HG02623 (cell line): Measurements from ENCODE around the gene ASPDH.

ENCODE experiments used
- ATAC-seq: cut with Tn5 transposase; IDR thresholded peaks from one replicate; pipeline ENCODE4 v1.9.1; 2021; ENCODE audit warnings: moderate library complexity; ENCODE audit not compliant: unreplicated experiment

The ASPDH gene

DNA sequence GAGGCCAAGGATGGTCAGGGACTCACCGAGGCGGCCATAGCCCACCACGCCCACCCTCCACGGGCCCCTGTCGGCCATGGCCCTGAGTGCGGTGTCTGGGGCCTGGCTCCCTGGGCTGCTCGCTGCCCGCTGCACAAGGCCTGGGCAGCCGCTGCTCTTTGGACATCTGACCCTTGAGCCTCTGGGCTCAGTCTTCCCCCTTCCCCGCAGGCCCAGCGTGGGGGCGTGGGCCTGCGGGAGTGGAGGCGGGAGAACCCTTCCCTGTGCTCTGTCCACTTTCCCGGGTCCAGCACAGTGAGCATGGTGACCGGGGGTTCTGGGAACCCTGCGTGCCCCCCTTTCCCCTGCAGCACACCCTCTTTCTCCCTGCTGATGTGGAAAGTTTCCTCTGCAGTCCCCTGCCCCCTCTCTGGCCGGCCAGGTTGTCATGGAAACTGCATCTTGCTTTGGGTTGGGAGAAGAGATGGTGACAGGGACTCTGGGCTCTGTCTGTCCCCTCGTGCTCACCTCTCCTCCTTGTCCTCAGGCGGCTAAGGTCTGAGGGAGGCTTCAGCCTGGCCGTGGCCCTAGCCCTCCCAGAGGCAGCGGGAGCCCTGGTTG is at the start of gene ASPDH:
Gene ASPDH (minus strand): TSS at position 168 of the 600 bp plus-strand sequence. CDS start 90 bp downstream, at position 78.
- no peak for ATAC-seq

DNA sequence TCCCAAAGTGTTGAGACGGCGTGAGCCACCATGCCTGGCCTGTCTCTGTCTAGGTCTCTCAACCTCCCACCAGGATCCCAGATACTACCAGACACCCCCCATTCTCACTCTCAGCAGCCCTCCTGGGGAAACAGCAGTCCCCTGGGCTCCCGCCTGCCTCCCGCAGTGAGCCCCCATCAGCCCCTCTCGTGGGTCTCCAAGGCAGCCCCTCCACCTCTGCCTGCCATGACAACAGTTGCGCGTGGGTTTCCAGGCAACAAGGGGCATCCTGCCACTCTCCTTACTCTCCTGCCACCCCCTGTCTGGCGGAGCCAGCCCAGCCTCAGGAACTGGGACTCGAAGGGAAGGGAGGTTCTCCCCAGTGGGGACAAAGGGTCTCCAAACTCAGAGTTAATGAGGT is 49.3 kb upstream of the ASPDH start:
- no peak for ATAC-seq

DNA sequence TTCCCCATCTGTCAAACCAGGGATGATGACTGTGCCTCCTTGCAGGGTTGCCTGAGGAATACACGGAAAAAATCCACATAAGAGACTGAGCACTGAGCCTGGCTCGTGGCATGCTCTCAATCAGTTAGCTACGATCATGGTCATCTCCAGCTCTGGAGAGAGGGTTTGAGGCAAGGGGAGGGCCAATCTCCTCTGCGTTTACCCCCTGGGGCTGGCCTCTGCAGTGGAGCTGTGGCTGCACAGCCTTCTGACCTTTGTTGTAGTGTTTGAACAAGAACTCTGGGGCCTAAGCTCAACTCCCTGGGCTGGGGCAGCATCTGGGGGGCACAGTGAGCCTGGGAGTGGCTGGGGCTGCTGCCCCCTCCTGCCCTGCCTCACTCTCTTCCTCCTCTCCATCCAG is 48.6 kb upstream of the ASPDH start:
- no peak for ATAC-seq

DNA sequence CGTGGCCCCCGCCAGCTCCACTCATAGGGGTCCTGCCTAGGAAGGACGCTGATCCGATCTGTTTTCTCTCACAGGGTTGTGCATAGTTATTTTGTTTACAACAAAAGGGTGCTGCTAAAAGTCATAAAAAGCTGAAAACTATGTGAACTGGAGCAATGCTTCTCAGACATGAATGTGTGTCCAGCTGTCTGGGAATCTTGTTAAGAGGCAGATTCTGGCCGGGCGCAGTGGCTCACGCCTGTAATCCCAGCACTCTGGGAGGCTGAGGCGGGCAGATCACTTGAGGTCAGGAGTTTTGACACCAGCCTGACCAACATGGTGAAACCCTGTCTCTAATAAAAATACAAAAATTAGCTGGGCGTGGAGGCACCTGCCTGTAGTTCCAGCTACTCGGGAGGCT is 45.9 kb upstream of the ASPDH start:
- no peak for ATAC-seq

DNA sequence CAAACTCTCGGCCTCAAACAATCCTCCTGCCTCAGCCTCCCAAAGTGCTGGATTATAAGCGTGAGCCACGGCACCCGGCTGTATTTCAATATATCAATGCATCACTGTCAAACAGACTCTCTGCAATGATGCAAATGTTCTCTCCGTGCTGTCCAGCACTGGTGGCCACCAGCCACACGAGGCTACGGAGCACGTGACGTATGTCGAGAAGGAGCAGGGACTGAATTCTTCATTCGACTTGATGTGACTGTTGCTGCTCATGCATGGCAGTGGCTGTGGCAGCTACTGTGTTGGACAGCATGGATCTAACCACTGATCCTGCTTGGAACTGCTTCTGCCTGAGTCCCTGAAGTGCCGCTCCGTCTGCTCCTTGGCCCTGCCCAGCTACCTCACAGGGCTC is 44.7 kb upstream of the ASPDH start:
- no peak for ATAC-seq

DNA sequence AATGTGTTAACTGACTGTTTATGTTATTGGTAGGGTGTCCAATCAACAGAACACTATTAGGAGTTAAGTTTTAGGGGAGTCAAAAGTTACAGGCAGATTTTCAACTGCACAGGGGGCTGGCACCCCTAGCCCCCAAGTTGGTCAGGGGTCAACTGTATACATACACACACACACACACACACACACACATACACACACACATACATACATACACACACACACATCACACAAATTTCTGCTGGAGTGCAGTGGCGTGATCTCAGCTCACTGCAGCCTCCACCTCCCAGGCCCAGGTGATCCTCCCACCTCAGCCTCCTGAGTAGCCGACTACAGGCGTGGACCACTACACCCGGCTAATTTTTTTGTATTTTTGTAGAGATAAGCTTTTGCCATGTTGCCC is 44.3 kb upstream of the ASPDH start:
- ATAC-seq, result no peak

DNA sequence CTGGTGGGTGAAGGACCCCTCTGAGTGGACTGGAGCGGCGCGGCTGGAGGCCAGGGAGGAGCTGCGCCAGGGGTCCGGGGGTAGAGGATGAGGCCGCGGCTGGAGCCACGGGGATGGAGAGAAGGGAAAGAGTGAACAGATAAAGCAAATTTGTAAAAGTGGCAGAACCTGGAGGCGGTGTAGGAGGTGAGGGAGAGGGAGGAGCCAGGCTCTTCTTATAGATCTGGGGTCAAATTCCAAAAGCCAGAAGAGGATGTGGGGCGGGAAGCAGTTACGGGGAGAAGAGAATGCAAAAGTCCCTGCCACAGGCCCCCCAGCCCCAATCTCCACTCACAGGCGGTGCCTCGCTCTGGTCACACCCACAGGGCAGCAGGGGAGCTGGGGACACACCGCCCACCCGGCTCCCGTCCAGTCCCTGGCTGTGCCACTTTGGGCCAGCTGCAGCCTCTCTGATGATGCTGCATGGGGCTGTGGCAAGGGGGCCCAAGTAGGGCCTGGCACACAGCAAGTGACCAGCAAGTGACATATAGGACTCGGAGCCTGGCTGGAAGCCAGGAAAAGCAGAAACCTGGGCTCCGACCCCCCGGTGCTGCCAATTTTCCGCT is 43.4 kb upstream of the ASPDH start:
- no peak for ATAC-seq

DNA sequence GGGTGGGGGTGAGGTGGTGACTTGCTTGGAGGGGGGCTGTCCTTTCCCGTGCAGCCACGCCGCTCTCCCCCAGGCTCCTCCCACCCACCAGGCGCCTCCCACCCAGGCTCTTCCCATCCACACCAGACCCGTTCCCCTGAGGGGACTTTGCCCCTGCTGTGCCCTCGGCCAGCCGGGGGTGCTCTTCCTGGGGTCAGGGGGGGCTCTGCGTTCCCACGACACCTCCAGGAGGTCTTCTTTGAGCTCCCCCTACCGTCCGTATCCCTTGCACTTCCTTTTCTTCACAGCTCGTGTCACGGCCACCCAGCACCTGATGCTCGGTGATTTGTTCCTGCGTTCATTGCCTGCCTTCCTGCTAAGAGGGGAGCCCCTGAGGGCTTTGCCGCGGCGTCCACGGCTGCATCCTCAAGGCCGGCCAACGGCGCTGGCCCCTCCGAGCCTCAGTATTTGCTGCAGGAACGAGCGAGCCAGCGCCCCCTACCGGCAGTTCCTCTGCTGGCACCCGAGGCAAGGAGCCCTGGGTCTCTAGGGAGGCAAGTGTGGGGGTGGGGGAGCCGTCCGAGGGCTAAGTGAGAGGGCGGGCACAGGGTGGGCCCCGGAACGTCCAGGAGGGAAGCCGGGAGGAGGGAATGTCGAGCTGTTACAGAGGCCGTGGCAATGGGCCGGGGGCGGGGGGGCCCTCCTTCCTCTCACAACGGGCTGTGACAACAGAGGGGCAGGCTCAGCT is 42.7 kb upstream of the ASPDH start:
- ATAC-seq, result no peak

DNA sequence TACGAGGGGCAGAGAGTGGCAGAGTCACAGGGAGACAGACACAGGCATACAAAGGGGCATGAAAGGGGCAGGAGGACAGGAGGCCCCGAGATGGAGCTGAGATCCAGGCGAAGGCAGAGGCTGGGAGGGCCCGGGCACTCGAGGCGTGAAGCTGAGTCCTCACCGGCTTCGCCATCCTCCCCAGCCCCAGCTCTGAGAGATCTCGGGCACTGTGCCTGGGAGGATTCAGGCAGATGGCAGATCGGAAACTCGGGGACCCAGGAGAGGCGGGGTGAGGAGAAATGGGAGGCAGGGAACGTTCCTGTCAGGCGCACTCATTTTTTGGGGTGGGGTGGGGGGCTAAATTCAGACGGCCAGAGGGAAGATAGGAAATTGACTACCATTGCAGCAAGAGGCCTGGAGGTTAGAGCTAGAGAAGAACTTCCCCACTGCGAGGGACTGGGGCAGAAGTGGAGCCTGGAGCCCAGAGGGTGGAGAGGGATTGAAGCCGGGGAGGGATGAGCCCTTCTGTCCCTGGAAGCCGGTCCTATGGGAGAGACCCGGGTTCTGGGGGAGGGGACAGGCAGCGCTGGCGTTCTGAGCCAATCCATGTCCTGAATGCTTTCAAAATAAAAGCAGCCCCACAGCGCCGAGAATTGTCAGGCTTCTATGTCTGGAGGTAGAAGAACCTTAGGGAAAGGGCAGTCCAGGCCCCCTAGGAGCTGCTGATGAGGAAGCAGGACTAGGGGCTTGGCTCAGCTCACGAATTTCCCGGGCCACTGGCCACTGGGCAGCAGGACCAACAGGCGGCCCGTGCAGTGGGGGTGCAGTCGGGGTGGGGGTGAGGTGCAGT is 42.0 kb upstream of the ASPDH start:
- ATAC-seq, result no peak

DNA sequence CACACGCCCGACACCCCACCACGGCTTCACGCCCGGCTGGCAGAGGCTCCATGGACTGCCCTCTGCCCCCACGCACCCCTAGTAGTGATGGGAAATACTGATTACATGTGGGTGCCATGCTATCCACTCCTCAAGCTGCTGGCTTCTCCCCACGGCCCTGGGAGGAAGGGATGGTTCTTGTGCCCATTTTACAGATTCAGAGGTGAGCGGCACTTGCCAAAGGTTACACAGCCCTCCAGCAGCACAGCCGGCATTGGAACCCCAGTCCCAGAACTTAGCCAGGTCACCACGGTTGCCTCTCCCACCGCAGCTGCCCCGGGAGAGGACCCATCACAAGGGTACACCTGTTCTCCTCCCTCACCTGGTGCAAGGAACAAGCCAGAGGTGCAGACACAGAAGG is 41.3 kb upstream of the ASPDH start:
- no peak for ATAC-seq

DNA sequence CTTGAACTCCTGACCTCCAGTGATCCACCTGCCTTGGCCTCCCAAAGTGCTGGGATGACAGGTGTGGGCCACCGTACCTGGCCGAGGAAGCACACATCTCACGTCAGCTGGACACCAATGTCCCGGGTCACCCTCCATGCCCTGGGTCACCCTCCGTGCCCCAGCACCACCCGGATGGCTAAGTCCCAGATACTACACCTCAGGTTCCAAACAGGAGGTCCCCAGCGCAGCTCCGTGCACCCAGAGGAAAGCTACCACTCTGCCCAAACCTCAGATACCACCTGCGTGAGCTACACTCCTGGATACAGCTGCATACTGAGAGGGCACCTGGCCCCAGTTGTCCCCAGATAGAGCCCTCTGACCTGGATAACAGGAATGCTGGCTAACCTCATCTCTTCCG is 40.5 kb upstream of the ASPDH start:
- no peak for ATAC-seq

DNA sequence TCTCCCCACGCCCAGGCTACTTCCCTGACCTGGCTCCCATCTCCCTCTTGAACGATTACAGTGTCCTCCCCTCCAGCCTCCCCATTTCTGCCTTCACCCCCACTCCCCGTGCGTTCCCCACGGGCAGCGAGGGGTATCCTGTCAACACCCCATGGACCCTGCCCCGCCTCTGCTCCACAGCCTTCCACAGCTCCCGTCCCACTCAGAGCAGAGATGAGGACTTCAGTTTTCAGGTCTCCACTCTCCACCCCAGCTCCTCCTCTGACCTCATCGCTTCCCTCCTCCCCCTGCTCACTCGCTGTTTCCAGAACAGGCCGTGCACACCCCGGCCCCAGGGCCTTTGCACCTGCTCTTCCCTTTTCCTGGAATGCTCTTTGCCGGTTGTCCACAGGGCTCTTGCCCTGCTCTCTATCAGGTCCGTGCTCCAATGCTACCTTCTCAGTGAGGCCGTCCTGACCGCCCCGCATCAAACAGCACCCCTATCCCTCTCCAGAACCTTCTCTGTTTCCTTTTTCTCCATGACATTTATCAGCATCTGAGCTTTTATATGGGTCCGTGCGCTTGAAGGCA is 39.5 kb upstream of the ASPDH start:
- ATAC-seq, result no peak

DNA sequence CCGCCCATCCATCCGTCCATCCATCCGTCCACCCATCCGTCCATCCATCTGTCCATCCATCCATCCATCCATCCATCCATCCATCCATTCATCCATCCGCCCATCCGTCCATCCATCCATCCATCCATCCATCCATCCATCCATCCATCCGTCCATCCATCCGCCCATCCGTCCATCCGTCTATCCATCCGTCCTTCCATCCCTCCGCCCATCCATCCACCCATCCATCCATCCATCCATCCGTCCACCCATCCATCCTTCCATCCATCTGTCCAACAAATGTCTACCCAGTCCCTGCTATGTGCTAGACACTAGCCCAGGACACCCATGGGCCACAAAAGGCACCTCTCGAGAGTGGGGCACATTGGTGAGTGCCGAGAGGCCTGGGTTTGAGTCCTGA is 38.8 kb upstream of the ASPDH start:
- no peak for ATAC-seq

DNA sequence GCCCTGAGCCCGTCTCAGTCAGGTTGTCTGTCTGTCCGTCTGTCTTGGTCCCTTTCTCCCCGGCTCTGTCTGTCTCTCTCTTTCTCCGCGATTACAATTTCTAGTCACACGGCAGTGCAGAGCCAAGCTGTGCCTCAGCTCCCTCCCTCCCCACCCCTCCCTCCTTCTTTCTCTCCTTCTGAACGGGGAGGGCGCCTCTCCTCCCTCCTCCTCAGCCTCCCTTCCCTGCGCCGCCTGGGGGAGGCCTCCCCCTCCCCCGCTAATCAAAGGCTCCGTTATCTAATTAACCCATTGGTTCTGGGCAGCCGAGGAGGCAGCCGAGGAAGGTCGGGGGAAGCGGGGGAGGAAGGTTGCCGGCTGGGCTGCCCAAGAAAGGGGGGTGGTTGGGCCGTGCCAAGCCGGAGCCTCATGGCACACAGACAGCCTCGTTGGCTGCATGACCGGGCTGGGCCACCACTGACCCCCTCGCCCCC is 38.0 kb upstream of the ASPDH start:
- no peak for ATAC-seq

DNA sequence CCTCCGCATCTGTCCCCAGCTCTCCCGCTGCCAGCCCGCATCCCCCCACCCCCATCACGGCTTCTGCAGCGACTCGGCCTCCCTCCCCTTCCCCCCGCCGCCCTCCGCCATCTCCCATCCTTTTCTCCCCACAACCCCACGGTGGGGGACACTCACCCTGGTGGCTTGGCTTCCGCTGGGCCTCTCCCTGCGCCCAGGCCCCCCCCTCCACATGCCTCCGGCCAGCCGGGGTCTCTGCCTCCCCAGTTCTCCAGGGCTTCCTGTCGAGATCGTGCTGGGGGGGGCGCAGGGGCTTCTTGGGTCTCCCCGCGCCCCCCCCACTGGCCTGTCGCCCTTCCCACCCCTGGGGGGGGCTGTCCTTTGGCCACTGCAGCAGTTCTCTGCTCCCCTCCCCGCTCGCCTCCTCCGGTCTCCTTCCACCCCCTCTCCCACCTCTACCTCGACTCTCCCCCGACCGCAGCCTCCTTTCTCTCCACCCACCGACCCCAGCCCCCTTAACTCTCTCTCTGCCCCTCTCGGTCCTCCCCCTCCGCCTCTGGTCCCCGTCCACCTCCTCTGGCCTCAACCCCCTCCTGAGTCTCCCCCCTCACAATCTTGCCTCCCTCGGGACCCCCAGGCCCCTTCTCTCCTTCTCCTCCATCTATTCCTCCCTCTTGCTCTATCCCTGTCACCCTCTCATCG is 37.5 kb upstream of the ASPDH start:
- no peak for ATAC-seq

DNA sequence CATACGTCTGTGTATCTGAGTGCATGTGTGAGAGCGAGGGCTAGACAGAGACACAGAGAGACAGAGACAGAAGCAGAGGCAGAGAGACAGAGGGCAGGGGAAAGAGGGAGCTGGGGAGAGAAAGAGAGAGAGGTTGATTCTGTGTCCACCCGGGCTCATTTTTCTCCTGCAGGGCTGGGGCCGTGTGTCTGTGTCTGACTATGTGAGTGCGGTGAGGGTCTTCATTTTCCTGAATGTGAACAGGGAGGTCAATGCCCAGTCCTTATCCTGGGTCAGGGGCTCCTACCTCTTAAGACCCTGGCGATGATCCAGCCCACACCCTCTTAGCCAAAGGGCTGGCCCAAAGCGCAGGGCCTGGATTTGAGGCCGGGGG is 36.9 kb upstream of the ASPDH start:
- no peak for ATAC-seq

DNA sequence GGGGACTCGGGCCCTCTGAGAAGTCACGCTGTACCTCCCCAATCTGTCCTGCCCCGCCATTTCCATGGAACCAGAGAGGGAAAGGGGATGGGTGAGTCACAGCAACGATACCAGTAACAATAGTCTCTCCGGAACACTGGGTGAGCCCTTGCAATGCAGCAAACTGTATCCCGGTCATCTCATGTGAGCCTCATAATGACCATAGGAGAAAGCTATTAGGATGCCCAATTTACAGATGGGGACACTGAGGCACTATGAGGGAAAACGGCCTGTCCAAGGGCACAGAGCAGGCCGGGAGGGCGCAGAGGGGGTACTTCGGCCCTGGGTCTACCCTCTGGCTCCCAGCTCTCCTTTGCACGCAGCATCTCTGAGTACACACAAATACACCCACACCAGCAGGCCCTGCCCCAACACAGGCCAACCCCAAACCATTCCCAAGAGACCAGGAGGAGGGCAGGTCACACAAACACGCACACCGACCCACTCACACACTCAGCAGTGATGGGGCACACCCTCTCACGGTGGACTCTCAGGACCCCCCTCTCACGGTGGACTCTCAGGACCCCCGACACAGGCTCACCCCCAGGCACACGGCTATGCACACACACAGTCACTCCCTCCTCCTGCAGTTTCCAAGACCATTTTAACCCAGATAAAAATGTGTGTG is 36.3 kb upstream of the ASPDH start:
- no peak for ATAC-seq

DNA sequence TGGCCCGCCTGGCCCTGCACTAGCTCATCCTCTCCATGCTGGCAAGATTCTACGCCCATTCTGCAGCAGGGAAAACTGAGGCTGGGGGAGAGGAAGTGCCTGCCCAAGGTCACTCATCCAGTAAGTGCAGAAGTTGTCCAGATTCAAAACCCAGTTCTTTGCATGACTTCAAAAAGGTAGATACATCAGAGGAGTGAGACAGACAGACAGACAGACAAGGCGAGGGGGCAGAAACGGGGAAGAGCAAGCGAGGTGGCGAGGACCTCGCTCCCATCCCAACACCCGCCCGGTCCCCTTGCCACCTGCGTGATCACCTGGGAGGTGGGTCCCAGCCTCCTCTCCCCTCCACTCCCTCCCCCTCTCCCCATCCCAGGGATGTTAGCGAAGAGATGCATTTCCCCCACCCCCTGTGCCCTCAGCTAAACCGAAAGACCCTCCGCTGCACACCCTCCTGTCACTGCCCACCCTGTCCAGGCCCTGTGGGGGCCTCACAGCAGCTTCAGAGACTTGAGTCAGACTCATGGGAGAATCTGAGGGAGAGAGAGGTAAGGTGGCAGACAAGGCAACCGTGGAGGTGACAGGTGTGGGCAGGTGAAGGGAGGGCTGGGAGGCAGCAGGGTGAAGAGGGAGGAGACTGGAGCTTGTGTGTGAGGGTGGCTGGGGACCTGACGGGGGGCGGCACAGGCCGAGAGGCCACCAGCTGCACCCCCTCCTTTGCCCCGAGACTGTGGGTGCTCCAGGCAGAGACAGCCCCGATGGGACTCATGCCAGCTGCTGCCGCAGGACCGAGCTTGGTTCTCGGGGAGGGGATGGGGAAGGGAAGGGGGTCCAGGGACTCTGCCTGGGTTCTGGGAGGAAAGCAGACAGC is 35.6 kb upstream of the ASPDH start:
- no peak for ATAC-seq
